Nephron progenitor cell (in vitro differentiated cells): ENCODE results near the gene TGM3.

Experiments used
- DNase-seq: peaks from one replicate; pipeline ENCODE4 v3.0.0; 2021
- H3K27ac Mint-ChIP-seq: 2 replicates; pipeline ENCODE4 v1.8.0; 2021; ENCODE audit warnings: mild to moderate bottlenecking, moderate library complexity, mixed read lengths
- H3K27me3 Mint-ChIP-seq: 2 replicates; pipeline ENCODE4 v1.8.0; 2021; ENCODE audit warnings: mild to moderate bottlenecking, low read depth, mixed read lengths; ENCODE audit not compliant: poor library complexity
- H3K36me3 Mint-ChIP-seq: 2 replicates; pipeline ENCODE4 v1.8.0; 2021; ENCODE audit warnings: low read depth, mixed read lengths
- H3K4me1 Mint-ChIP-seq: 2 replicates; pipeline ENCODE4 v1.8.0; 2021; ENCODE audit warnings: mixed read lengths
- H3K4me3 Mint-ChIP-seq: 2 replicates; pipeline ENCODE4 v1.8.0; 2021; ENCODE audit warnings: mild to moderate bottlenecking, moderate library complexity, mixed read lengths
- H3K9me3 Mint-ChIP-seq: 2 replicates; pipeline ENCODE4 v1.8.0; 2021; ENCODE audit warnings: mild to moderate bottlenecking, moderate library complexity, mixed read lengths
- CTCF ChIP-seq: fragments of 200-600 bp; sonication (generic); IDR thresholded peaks from 2 replicates; pipeline ENCODE4 v1.5.0; 2021; ENCODE audit warnings: antibody characterized with exemption

Gene TGM3

GRCh38 chr20:2296524-2297356, 939 bp downstream of the TGM3 start:
- DNase-seq, result no peak
- no peaks in the 10 kb centered on the region for H3K36me3 Mint-ChIP-seq
- no peak for TF ChIP-seq CTCF
- H3K9me3 Mint-ChIP-seq, result no peaks in the 10 kb centered on the region
- H3K4me1 Mint-ChIP-seq, result peaks cover 66% of the 10 kb centered on the region
- peak overlapping the region; percentile 52 for H3K27ac Mint-ChIP-seq
- H3K27me3 Mint-ChIP-seq, result peaks cover 14% of the 10 kb centered on the region
- no peak overlapping the region for H3K4me3 Mint-ChIP-seq

- DNase-seq, result no peak
Observed at GRCh38 chr20:2297357-2297728, 1.5 kb downstream of the TGM3 start.

GRCh38 chr20:2298116-2298515, 2.3 kb downstream of the TGM3 start:
- TF ChIP-seq CTCF, result no peak
- H3K27ac Mint-ChIP-seq, result no peak overlapping the region

More at GRCh38 chr20:2297357-2297728, 1.5 kb downstream of the TGM3 start:
- Mint-ChIP-seq H3K4me1 (peaks cover 66% of the 10 kb centered on the region), H3K36me3 (no peaks in the 10 kb centered on the region), H3K4me3 (no peak overlapping the region), H3K9me3 (no peaks in the 10 kb centered on the region), H3K27me3 (peaks cover 12% of the 10 kb centered on the region), H3K27ac (peak overlapping the region; percentile 36)
- TF ChIP-seq CTCF, result no peak

GRCh38 chr20:2298701-2299100, 2.9 kb downstream of the TGM3 start:
- H3K27ac Mint-ChIP-seq, result no peak overlapping the region
- H3K9me3 Mint-ChIP-seq, result no peaks in the 10 kb centered on the region
- H3K36me3 Mint-ChIP-seq, result no peaks in the 10 kb centered on the region
- H3K4me1 Mint-ChIP-seq, result peaks cover 64% of the 10 kb centered on the region
- DNase-seq, result no peak
- peaks cover 14% of the 10 kb centered on the region for H3K27me3 Mint-ChIP-seq
- no peak overlapping the region for H3K4me3 Mint-ChIP-seq
- TF ChIP-seq CTCF, result no peak

More at GRCh38 chr20:2298116-2298515, 2.3 kb downstream of the TGM3 start:
- H3K27me3 Mint-ChIP-seq, result peaks cover 13% of the 10 kb centered on the region
- no peaks in the 10 kb centered on the region for H3K9me3 Mint-ChIP-seq
- H3K4me1 Mint-ChIP-seq, result peaks cover 60% of the 10 kb centered on the region
- H3K4me3 Mint-ChIP-seq, result no peak overlapping the region
- DNase-seq, result no peak
- no peaks in the 10 kb centered on the region for H3K36me3 Mint-ChIP-seq

GRCh38 chr20:2299301-2299700, 3.5 kb downstream of the TGM3 start:
- H3K36me3 Mint-ChIP-seq, result no peaks in the 10 kb centered on the region
- peaks cover 64% of the 10 kb centered on the region for H3K4me1 Mint-ChIP-seq
- no peaks in the 10 kb centered on the region for H3K9me3 Mint-ChIP-seq
- no peak for TF ChIP-seq CTCF
- no peak for DNase-seq
- H3K27me3 Mint-ChIP-seq, result peaks cover 14% of the 10 kb centered on the region
- H3K4me3 Mint-ChIP-seq, result no peak overlapping the region
- no peak overlapping the region for H3K27ac Mint-ChIP-seq

GRCh38 chr20:2300002-2300401, 4.2 kb downstream of the TGM3 start:
- H3K36me3 Mint-ChIP-seq, result no peaks in the 10 kb centered on the region
- peaks cover 62% of the 10 kb centered on the region for H3K4me1 Mint-ChIP-seq
- no peak for DNase-seq
- no peak for TF ChIP-seq CTCF
- peaks cover 14% of the 10 kb centered on the region for H3K27me3 Mint-ChIP-seq
- no peak overlapping the region for H3K4me3 Mint-ChIP-seq
- no peaks in the 10 kb centered on the region for H3K9me3 Mint-ChIP-seq
- peak overlapping the region; percentile 54 for H3K27ac Mint-ChIP-seq
